SK-N-SH treated with all-trans-retinoic acid at 6 μM for 48 hours (cell line): Measurements from ENCODE around the gene LONRF2.

ENCODE experiments used
- ARNTL ChIP-seq: fragments of 450-650 bp; formaldehyde crosslinking; IDR thresholded peaks from 2 replicates; pipeline ENCODE4 v1.5.0; 2020; ENCODE audit warnings: low read depth, mild to moderate bottlenecking, moderate library complexity, borderline replicate concordance
- BACH2 ChIP-seq: fragments of 250-450 bp; sonication (Bioruptor Pico); IDR thresholded peaks from 2 replicates; pipeline ENCODE4 v1.9.0; 2021; ENCODE audit warnings: mild to moderate bottlenecking, borderline replicate concordance
- ESRRG ChIP-seq: fragments of 250-450 bp; sonication (Bioruptor Pico); IDR thresholded peaks from 2 replicates; pipeline ENCODE4 v1.6.1; 2021; ENCODE audit warnings: mild to moderate bottlenecking
- OSR1 ChIP-seq: fragments of 250-450 bp; sonication (Bioruptor Pico); IDR thresholded peaks from 2 replicates; pipeline ENCODE4 v1.8.0; 2022; ENCODE audit warnings: moderate library complexity, mild to moderate bottlenecking, inconsistent platforms
- PATZ1 ChIP-seq: fragments of 250-450 bp; sonication (Bioruptor Pico); IDR thresholded peaks from 2 replicates; pipeline ENCODE4 v1.8.0; 2020; ENCODE audit warnings: mild to moderate bottlenecking, moderate library complexity, borderline replicate concordance
- POU6F1 ChIP-seq: fragments of 250-450 bp; sonication (Bioruptor Pico); IDR thresholded peaks from 2 replicates; pipeline ENCODE4 v1.8.0; 2021; ENCODE audit warnings: low read depth, mild to moderate bottlenecking, moderate library complexity, borderline replicate concordance
- RARB ChIP-seq: fragments of 250-450 bp; sonication (Bioruptor Pico); IDR thresholded peaks from 2 replicates; pipeline ENCODE4 v1.8.0; 2021; ENCODE audit warnings: mild to moderate bottlenecking, moderate library complexity
- TOX ChIP-seq: fragments of 250-450 bp; sonication (Bioruptor Pico); IDR thresholded peaks from 2 replicates; pipeline ENCODE4 v1.8.0; 2021; ENCODE audit warnings: mild to moderate bottlenecking, moderate library complexity, borderline replicate concordance
- TSHZ2 ChIP-seq: fragments of 250-450 bp; sonication (Bioruptor Pico); IDR thresholded peaks from 2 replicates; pipeline ENCODE4 v1.5.0; 2020; ENCODE audit warnings: mild to moderate bottlenecking, moderate library complexity
- ZC3H10 ChIP-seq: fragments of 250-450 bp; sonication (Bioruptor Pico); IDR thresholded peaks from 2 replicates; pipeline ENCODE4 v1.5.1; 2021; ENCODE audit warnings: mild to moderate bottlenecking, moderate library complexity
- ZFP3 ChIP-seq: fragments of 250-450 bp; sonication (Bioruptor Pico); IDR thresholded peaks from 2 replicates; pipeline ENCODE4 v1.5.0; 2020; ENCODE audit warnings: mild to moderate bottlenecking, moderate library complexity
- ZFP30 ChIP-seq: fragments of 450-650 bp; formaldehyde crosslinking; IDR thresholded peaks from 2 replicates; pipeline ENCODE4 v1.5.0; 2022; ENCODE audit warnings: mild to moderate bottlenecking, moderate library complexity
- ZNF70 ChIP-seq: fragments of 450-650 bp; formaldehyde crosslinking; IDR thresholded peaks from 2 replicates; pipeline ENCODE4 v1.5.0; 2020; ENCODE audit warnings: mild to moderate bottlenecking, moderate library complexity
- TF ChIP-seq, protein P1 (sequence below): fragments of 250-450 bp; sonication (Bioruptor Pico); IDR thresholded peaks from 2 replicates; pipeline ENCODE4 v1.5.1; 2020; ENCODE audit warnings: low read depth, mild to moderate bottlenecking, moderate library complexity

- no peak for TF ChIP-seq TSHZ2 (CRISPR knock-in tag)
- TF ChIP-seq ESRRG, result no peak
- no peak for TF ChIP-seq TOX (CRISPR knock-in tag)
- no peak for TF ChIP-seq RARB
- no peak for TF ChIP-seq ZFP3 (CRISPR knock-in tag)
- TF ChIP-seq PATZ1 (CRISPR knock-in tag), result no peak
- TF ChIP-seq, protein P1, sequence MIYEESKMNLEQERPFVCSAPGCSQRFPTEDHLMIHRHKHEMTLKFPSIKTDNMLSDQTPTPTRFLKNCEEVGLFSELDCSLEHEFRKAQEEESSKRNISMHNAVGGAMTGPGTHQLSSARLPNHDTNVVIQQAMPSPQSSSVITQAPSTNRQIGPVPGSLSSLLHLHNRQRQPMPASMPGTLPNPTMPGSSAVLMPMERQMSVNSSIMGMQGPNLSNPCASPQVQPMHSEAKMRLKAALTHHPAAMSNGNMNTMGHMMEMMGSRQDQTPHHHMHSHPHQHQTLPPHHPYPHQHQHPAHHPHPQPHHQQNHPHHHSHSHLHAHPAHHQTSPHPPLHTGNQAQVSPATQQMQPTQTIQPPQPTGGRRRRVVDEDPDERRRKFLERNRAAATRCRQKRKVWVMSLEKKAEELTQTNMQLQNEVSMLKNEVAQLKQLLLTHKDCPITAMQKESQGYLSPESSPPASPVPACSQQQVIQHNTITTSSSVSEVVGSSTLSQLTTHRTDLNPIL (CRISPR knock-in tag), result no peak
- TF ChIP-seq ZNF70 (CRISPR knock-in tag), result no peak
- TF ChIP-seq OSR1, result no peak
- TF ChIP-seq ARNTL (CRISPR knock-in tag), result no peak
- no peak for TF ChIP-seq ZFP30 (CRISPR knock-in tag)
- TF ChIP-seq ZC3H10 (CRISPR knock-in tag), result no peak
- no peak for TF ChIP-seq POU6F1 (CRISPR knock-in tag)
- no peak for TF ChIP-seq BACH2 (CRISPR knock-in tag)
These were observed 77.3 kb downstream of the LONRF2 start for GRCh38 chr2:100244881-100245605.
